HL-60 (cell line): Measurements from ENCODE around the gene AMMECR1.

Experiments
- DNase-seq, 2 experiments: peaks; one replicate each; pipeline ENCODE4 v3.0.0-alpha.2; 2010 to 2020; ENCODE audit warnings: low read depth in 1 of 2, low spot score in 1 of 2
- H3K27ac ChIP-seq: fragments of 250-450 bp; sonication (Bioruptor Pico); replicated peaks from 2 replicates; pipeline ENCODE4 v1.5.1; 2020; ENCODE audit warnings: mild to moderate bottlenecking, moderate library complexity
- H3K27me3 ChIP-seq: fragments of 250-450 bp; sonication (Bioruptor Pico); 2 replicates; pipeline ENCODE4 v1.5.1; 2021; ENCODE audit warnings: mild to moderate bottlenecking, moderate library complexity; ENCODE audit not compliant: insufficient read depth, poor library complexity, severe bottlenecking
- H3K4me3 ChIP-seq: replicated peaks from 2 replicates; pipeline ENCODE4 v1.5.1; 2011; ENCODE audit warnings: mild to moderate bottlenecking, control low read depth, low read length; ENCODE audit not compliant: insufficient read depth
- GABPA ChIP-seq: IDR thresholded peaks from 2 replicates; pipeline ENCODE4 v1.6.1; 2012; ENCODE audit warnings: low read depth
- POLR2AphosphoS5 ChIP-seq: IDR thresholded peaks from 2 replicates; pipeline ENCODE4 v1.6.1; 2012; ENCODE audit warnings: low read depth
- REST ChIP-seq: IDR thresholded peaks from 2 replicates; pipeline ENCODE4 v1.6.1; 2012; ENCODE audit warnings: low read depth; ENCODE audit not compliant: insufficient replicate concordance
- SPI1 ChIP-seq: IDR thresholded peaks from 2 replicates; pipeline ENCODE4 v1.6.1; 2012; ENCODE audit warnings: low read depth, mild to moderate bottlenecking, borderline replicate concordance
- TF ChIP-seq, protein P1 (sequence below): IDR thresholded peaks from one replicate; pipeline ENCODE4 v1.5.1; 2011; ENCODE audit warnings: low read length, control low read depth, inconsistent platforms; ENCODE audit not compliant: insufficient read depth

AMMECR1 gene

DNA sequence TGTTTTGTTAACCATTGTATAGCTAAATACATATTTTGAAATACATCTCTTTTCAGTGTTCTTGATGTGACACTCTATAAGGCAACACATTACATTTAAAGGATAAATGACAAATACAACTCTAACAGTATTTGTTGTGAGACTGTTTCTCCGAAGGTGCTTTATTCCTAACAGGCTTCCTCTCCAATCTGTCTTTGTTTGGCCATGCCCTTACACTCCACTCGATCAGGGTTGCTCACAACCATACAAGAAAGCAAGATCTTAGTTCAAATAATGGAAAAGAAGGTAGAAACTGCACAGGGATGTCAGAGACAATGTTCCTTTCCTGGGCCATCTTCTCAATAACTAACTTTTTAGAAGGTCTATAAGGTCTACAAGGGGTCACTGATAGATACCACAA is 36.5 kb downstream of the AMMECR1 start:
- no peak overlapping the region for H3K4me3 ChIP-seq
- no peaks in the 10 kb centered on the region for H3K27me3 ChIP-seq
- TF ChIP-seq, protein P1, sequence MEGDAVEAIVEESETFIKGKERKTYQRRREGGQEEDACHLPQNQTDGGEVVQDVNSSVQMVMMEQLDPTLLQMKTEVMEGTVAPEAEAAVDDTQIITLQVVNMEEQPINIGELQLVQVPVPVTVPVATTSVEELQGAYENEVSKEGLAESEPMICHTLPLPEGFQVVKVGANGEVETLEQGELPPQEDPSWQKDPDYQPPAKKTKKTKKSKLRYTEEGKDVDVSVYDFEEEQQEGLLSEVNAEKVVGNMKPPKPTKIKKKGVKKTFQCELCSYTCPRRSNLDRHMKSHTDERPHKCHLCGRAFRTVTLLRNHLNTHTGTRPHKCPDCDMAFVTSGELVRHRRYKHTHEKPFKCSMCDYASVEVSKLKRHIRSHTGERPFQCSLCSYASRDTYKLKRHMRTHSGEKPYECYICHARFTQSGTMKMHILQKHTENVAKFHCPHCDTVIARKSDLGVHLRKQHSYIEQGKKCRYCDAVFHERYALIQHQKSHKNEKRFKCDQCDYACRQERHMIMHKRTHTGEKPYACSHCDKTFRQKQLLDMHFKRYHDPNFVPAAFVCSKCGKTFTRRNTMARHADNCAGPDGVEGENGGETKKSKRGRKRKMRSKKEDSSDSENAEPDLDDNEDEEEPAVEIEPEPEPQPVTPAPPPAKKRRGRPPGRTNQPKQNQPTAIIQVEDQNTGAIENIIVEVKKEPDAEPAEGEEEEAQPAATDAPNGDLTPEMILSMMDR: no peak
- TF ChIP-seq GABPA (no peak), SPI1 (no peak), POLR2AphosphoS5 (no peak), REST (no peak)
- DNase-seq: no peak
- no peak overlapping the region for H3K27ac ChIP-seq

DNA sequence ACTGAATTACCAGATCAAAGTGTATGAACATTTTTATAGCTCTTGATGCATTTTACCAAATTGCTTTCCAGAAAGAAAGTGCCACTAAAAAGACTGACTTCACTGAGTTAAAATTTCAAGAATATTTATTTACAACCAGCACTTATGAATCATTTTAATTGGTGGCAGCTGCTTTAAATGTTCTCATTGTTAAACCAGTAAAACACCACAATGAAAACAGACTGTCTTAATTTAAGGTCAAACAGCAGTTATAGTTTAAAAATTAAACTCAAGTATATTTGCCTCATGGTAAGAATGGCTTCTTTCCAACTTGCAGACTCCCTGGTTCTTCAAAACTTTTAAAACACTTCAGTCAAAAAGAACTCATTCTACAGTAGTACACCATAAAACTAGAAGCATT is 36.9 kb downstream of the AMMECR1 start:
- Histone ChIP-seq H3K4me3 (no peak overlapping the region), H3K27ac (no peak overlapping the region), H3K27me3 (no peaks in the 10 kb centered on the region)
- TF ChIP-seq GABPA: no peak
- no peak for DNase-seq

- DNase-seq: no peak
- Histone ChIP-seq H3K4me3 (no peak overlapping the region), H3K27me3 (no peaks in the 10 kb centered on the region), H3K27ac (no peak overlapping the region)
- no peak for TF ChIP-seq POLR2AphosphoS5
- no peak for TF ChIP-seq REST
- TF ChIP-seq SPI1: no peak
- TF ChIP-seq, protein P1: no peak
- no peak for TF ChIP-seq GABPA
These were observed 40.3 kb downstream of the AMMECR1 start for GRCh38 chrX:110277609-110278008.

- TF ChIP-seq SPI1 (no peak), POLR2AphosphoS5 (no peak), GABPA (no peak)
- Histone ChIP-seq H3K27me3 (no peaks in the 10 kb centered on the region), H3K27ac (no peak overlapping the region), H3K4me3 (no peak overlapping the region)
- DNase-seq: peak in 1 of 2 experiments; percentile 3
These were observed 41.1 kb downstream of the AMMECR1 start for GRCh38 chrX:110276778-110277177.

DNA sequence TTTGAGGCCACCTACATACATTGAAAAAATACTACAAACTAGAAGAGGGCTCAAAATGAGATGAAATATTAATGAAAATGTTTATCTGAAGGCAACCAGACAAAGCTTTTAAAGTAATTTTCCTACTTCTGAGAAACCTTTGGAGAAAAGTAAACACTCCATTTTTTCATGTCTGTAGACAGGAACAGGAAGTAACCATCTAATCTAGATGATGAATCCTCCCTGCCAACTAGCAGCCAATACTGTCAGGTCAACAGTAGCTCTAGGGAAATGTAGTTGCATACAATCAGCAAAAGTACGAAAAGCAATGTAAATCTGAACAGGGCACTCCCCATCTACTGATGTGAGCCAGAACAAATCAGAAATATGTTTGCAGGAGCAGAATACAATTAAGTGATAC is 49.0 kb downstream of the AMMECR1 start:
- DNase-seq: no peak
- no peak overlapping the region for H3K27ac ChIP-seq
- no peak for TF ChIP-seq GABPA
- TF ChIP-seq REST: no peak
- TF ChIP-seq, protein P1: no peak
- no peak for TF ChIP-seq POLR2AphosphoS5
- TF ChIP-seq SPI1: no peak
- H3K27me3 ChIP-seq: no peaks in the 10 kb centered on the region
- no peak overlapping the region for H3K4me3 ChIP-seq
